Frontal cortex (tissue), 4 donors: ENCODE results near the gene PACS1. TPM values are rescaled to one million over a fixed set of nuclear protein-coding genes. Genes with fewer than 3 reads are reported as not detected.

Experiments used
- DNase-seq, 2 donors: peaks; one replicate each; pipeline ENCODE4 v3.0.0; 2012; ENCODE audit warnings: low spot score in 2 of 2
- FAIRE-seq: peaks from 2 replicates; lab custom pipeline; 2012; peaks lifted over from hg19 to GRCh38; lab: Jason Lieb, UNC
- total RNA-seq: library from RNA; depleted of rRNA; stranded (reverse); fragments of >200 nt; gene quantifications from one replicate; pipeline ENCODE4 v1.2.3, GENCODE V29; 2014
- donor health status: control.
- donor health status: control.
- donor health status: control.

PACS1 gene
- total RNA-seq, 1 donor from 2014 or later = 29.3 TPM

GRCh38 chr11:66130978-66131377 lies 60.9 kb downstream of the PACS1 start:
- FAIRE-seq = no peak
- no peak for DNase-seq

GRCh38 chr11:66131937-66132632 lies 62.0 kb downstream of the PACS1 start:
- DNase-seq = no peak
- no peak for FAIRE-seq

GRCh38 chr11:66133216-66133775 lies 63.2 kb downstream of the PACS1 start:
- DNase-seq (no peak), FAIRE-seq (no peak)

- FAIRE-seq = no peak
- no peak for DNase-seq
Observed at GRCh38 chr11:66136752-66137123, 66.7 kb downstream of the PACS1 start.

- no peak for FAIRE-seq
Observed at GRCh38 chr11:66139817-66140404, 69.8 kb downstream of the PACS1 start.

GRCh38 chr11:66142370-66143263 lies 72.5 kb downstream of the PACS1 start:
- FAIRE-seq (no peak), DNase-seq (no peak)

More at GRCh38 chr11:66139817-66140404, 69.8 kb downstream of the PACS1 start:
- DNase-seq = no peak

- DNase-seq (no peak), FAIRE-seq (no peak)
Observed at GRCh38 chr11:66143264-66143566, 73.1 kb downstream of the PACS1 start.

GRCh38 chr11:66143996-66144678 lies 74.1 kb downstream of the PACS1 start:
- FAIRE-seq (no peak), DNase-seq (no peak)

- FAIRE-seq = no peak
- no peak for DNase-seq
Observed at GRCh38 chr11:66146074-66146473, 76.0 kb downstream of the PACS1 start.

GRCh38 chr11:66146940-66147339 lies 76.9 kb downstream of the PACS1 start:
- DNase-seq (no peak), FAIRE-seq (no peak)

- DNase-seq = no peak
- no peak for FAIRE-seq
Observed at GRCh38 chr11:66150140-66150539, 80.1 kb downstream of the PACS1 start.

GRCh38 chr11:66150725-66151124 lies 80.7 kb downstream of the PACS1 start:
- FAIRE-seq = no peak
- no peak for DNase-seq

- no peak for DNase-seq
- FAIRE-seq = no peak
Observed at GRCh38 chr11:66151273-66151672, 81.2 kb downstream of the PACS1 start.

- FAIRE-seq = no peak
- no peak for DNase-seq
Observed at GRCh38 chr11:66154109-66154508, 84.0 kb downstream of the PACS1 start.

GRCh38 chr11:66155387-66156073 lies 85.5 kb downstream of the PACS1 start:
- DNase-seq (no peak), FAIRE-seq (no peak)

GRCh38 chr11:66157182-66157864 lies 87.3 kb downstream of the PACS1 start:
- DNase-seq (no peak), FAIRE-seq (no peak)

- DNase-seq = no peak
- FAIRE-seq = no peak
Observed at GRCh38 chr11:66158156-66158555, 88.1 kb downstream of the PACS1 start.

- DNase-seq (no peak), FAIRE-seq (no peak)
Observed at GRCh38 chr11:66159324-66159984, 89.4 kb downstream of the PACS1 start.

GRCh38 chr11:66160709-66161108 lies 90.6 kb downstream of the PACS1 start:
- FAIRE-seq (no peak), DNase-seq (no peak)
